HepG2 (cell line): Measurements from ENCODE around the gene NOVA2. TPM values are rescaled to one million over a fixed set of nuclear protein-coding genes. Genes with fewer than 3 reads are reported as not detected.

Experiments
- ATAC-seq: fragments of 200-7000 bp; cut with Tn5 transposase; 3 replicates; pipeline ENCODE4 v1.9.1; 2020; ENCODE audit warnings: mild to moderate bottlenecking, moderate library complexity
- BruUV-seq: library from RNA; stranded (reverse); fragments of 400-500 nt; replicated peaks from 2 replicates; lab custom pipeline; 2021; lab: Mats Ljungman, UMichigan
- CTCF ChIA-PET: fragments of 300-600 bp; formaldehyde crosslinking; extraction: SDS; loops from one replicate; lab custom pipeline; 2021; ENCODE audit warnings: low total read pairs, inconsistent platforms, low intra/inter-chr PET ratio; lab: Yijun Ruan, JAX
- POLR2A ChIA-PET: fragments of 350-600 bp; sonication (Branson Sonifier 250); formaldehyde crosslinking; loops from one replicate; lab custom pipeline; 2020; ENCODE audit warnings: antibody characterized with exemption, inconsistent platforms; lab: Yijun Ruan, JAX
- DNase-seq: peaks from one replicate; pipeline ENCODE4 v3.0.0-alpha.2; 2015; ENCODE audit warnings: low spot score
- FAIRE-seq: peaks from 3 replicates; lab custom pipeline; 2011; peaks lifted over from hg19 to GRCh38; lab: Jason Lieb, UNC
- H2AFZ ChIP-seq: one replicate; pipeline ENCODE4 v1.6.1; 2011; ENCODE audit warnings: low read length, inconsistent platforms
- H3K27ac ChIP-seq: fragments of 300-600 bp; 3 replicates; pipeline ENCODE4 v1.8.0; 2011; ENCODE audit warnings: mixed run types, mild to moderate bottlenecking, mixed read lengths, low read length, inconsistent platforms; ENCODE audit not compliant: insufficient read depth; ENCODE audit errors: extremely low read length
- H3K27me3 ChIP-seq, 2 experiments: fragments of 200-600 bp in 1 of 2; 2 replicates in 1 of 2; 3 replicates in 1 of 2; pipeline versions ENCODE4 v1.6.0 to v1.8.0; 2011; ENCODE audit warnings: low read length in 2 of 2, mild to moderate bottlenecking in 2 of 2, moderate library complexity in 2 of 2, inconsistent platforms in 1 of 2; ENCODE audit not compliant: insufficient read depth in 2 of 2, control insufficient read depth in 1 of 2
- H3K36me3 ChIP-seq, 2 experiments: fragments of 200-600 bp in 1 of 2; replicated peaks in 1 of 2; 2 replicates in 1 of 2; 3 replicates in 1 of 2; pipeline versions ENCODE4 v1.5.1 to v1.8.0; 2011; ENCODE audit warnings: low read length in 2 of 2, inconsistent platforms in 1 of 2; ENCODE audit not compliant: insufficient read depth in 2 of 2, control insufficient read depth in 1 of 2
- H3K4me1 ChIP-seq: 2 replicates; pipeline ENCODE4 v1.5.1; 2012; ENCODE audit warnings: low read length, inconsistent platforms; ENCODE audit not compliant: insufficient read depth
- H3K4me2 ChIP-seq: 2 replicates; pipeline ENCODE4 v1.6.0; 2011; ENCODE audit warnings: low read depth, low read length, inconsistent platforms
- H3K4me3 ChIP-seq, 3 experiments: fragments of 200-600 bp in 1 of 3; sonication (generic), shearing (Covaris generic) in 1 of 3; replicated peaks in 1 of 3; 2 replicates each; pipeline ENCODE4 v1.5.1; 2011 to 2016; ENCODE audit warnings: low read length in 3 of 3, inconsistent platforms in 2 of 3, low read depth in 2 of 3, mild to moderate bottlenecking in 2 of 3, control low read depth in 1 of 3, mixed read lengths in 1 of 3; ENCODE audit not compliant: insufficient read depth in 1 of 3
- H3K79me2 ChIP-seq: one replicate; pipeline ENCODE4 v1.6.1; 2011; ENCODE audit warnings: low read length, inconsistent platforms; ENCODE audit not compliant: insufficient read depth
- H3K9ac ChIP-seq: 2 replicates; pipeline ENCODE4 v1.6.0; 2011; ENCODE audit warnings: mild to moderate bottlenecking, low read depth, low read length, inconsistent platforms; ENCODE audit not compliant: insufficient read depth
- H3K9me3 ChIP-seq: 2 replicates; pipeline ENCODE4 v1.5.1; 2012; ENCODE audit warnings: mild to moderate bottlenecking, low read length
- H4K20me1 ChIP-seq: 2 replicates; pipeline ENCODE4 v1.6.0; 2011; ENCODE audit warnings: inconsistent platforms, mild to moderate bottlenecking, low read length, moderate library complexity; ENCODE audit not compliant: insufficient read depth
- ATF5 ChIP-seq: sonication (generic); formaldehyde crosslinking; IDR thresholded peaks from 2 replicates; pipeline ENCODE4 v1.4.0; 2020; ENCODE audit warnings: mild to moderate bottlenecking, low read depth, missing genetic modification reagents
- MXD3 ChIP-seq: IDR thresholded peaks from 2 replicates; pipeline ENCODE4 v1.6.1; 2016; ENCODE audit warnings: mild to moderate bottlenecking, missing biosample characterization, missing genetic modification reagents
- MZF1 ChIP-seq: sonication (generic); formaldehyde crosslinking; IDR thresholded peaks from 2 replicates; pipeline ENCODE4 v1.8.1; 2023; ENCODE audit warnings: mild to moderate bottlenecking, missing genetic modification reagents, borderline replicate concordance
- NRL ChIP-seq: sonication (generic); formaldehyde crosslinking; IDR thresholded peaks from 2 replicates; pipeline ENCODE4 v1.5.0; 2020; ENCODE audit warnings: missing genetic modification reagents, mild to moderate bottlenecking, moderate library complexity, borderline replicate concordance
- TBX2 ChIP-seq: sonication (generic); formaldehyde crosslinking; IDR thresholded peaks from 2 replicates; pipeline ENCODE4 v1.5.0; 2020; ENCODE audit warnings: missing genetic modification reagents, mild to moderate bottlenecking, borderline replicate concordance
- ZGPAT ChIP-seq: IDR thresholded peaks from 2 replicates; pipeline ENCODE4 v1.6.1; 2016; ENCODE audit warnings: mild to moderate bottlenecking
- ZNF510 ChIP-seq: sonication (generic); formaldehyde crosslinking; IDR thresholded peaks from 2 replicates; pipeline ENCODE4 v1.4.0; 2020; ENCODE audit warnings: low read depth, mild to moderate bottlenecking, missing genetic modification reagents
- WGBS: methylation state at CpG from one replicate; pipeline ENCODE4 v1.1.6; 2017; ENCODE audit warnings: low lambda C conversion rate; 5-methylcytosine and 5-hydroxymethylcytosine counted together
- in situ Hi-C: cut with HindIII; loops from 2 replicates; pipeline ENCODE4 v1.10.0; 2017; ENCODE audit warnings: low pct_unique_long_range_greater_than_20kb; ENCODE audit not compliant: extremely low pct_ligation_motif_present
- intact Hi-C: fragments of 100-400 bp; cut with micrococcal nuclease; formaldehyde crosslinking; loops from one replicate; pipeline ENCODE4 v1.10.0; 2022; ENCODE audit not compliant: unreplicated experiment
- polyA plus RNA-seq, 8 experiments: library from polyadenylated mRNA; depleted of rRNA in 3 of 8; stranded (reverse) in 7 of 8; unstranded in 1 of 8; fragments of >200 nt; fragmentation: Illumina TruSeq in 4 of 8; extraction: Trizol in 4 of 8; gene quantifications; 2 replicates each; pipeline versions ENCODE4 v1.2.1 to v1.2.3, GENCODE V29; 2011 to 2016; ENCODE audit warnings: low read depth in 4 of 8, missing spikeins in 1 of 8, mixed read lengths in 1 of 8; ENCODE audit not compliant: insufficient read depth in 1 of 8
- total RNA-seq, 5 experiments: library from RNA; depleted of rRNA; stranded (reverse); fragments of >200 nt; fragmentation: Illumina TruSeq; extraction: Trizol; gene quantifications; 2 replicates each; pipeline ENCODE4 v1.2.3, GENCODE V29; 2016; ENCODE audit warnings: low read depth in 1 of 5

The NOVA2 gene
- total and polyA plus RNA-seq, 2 of the 13 experiments (the other 11 are each of a cell fraction or from before 2014, with no cell fraction given) = not detected

GRCh38 chr19:45920458-45920857, 53.2 kb downstream of the NOVA2 start:
- ChIA-PET POLR2A (no interaction called here), CTCF (no interaction called here)
- no peak overlapping the region for H3K27ac ChIP-seq
- intact Hi-C loops (loop anchor here (10.0 kb wide), 1 partner anchor 74 kb away; the partner anchor contains the start of gene CCDC61), in situ Hi-C loops (no loop called here)
- H3K27me3 ChIP-seq = peaks cover 0 to 11% of the 10 kb centered on the region in 2 experiments; a peak in 2 of 5 replicates
- no peak overlapping the region for H2AFZ ChIP-seq
- no peaks in the 10 kb centered on the region for H3K36me3 ChIP-seq
- ATAC-seq (no peak), FAIRE-seq (no peak), DNase-seq (no peak)
- no peaks in the 10 kb centered on the region for H3K9me3 ChIP-seq
- no peak overlapping the region for H3K9ac ChIP-seq
- WGBS = 41% methylated on average over 8 of the region's 8 CpGs
- H3K4me2 ChIP-seq = peak overlapping the region; percentile 72
- H3K4me1 ChIP-seq = peaks cover 24% of the 10 kb centered on the region
- H3K4me3 ChIP-seq = peak overlapping the region in 1 of 3 experiments; percentile 37; a peak in 1 of 6 replicates
- TF ChIP-seq MXD3 = 0 out of 2 replicates have a peak, but pooled peaks have one; percentile 3
- TF ChIP-seq MZF1 = no peak
- no peak for TF ChIP-seq ATF5 (CRISPR knock-in tag)
- TF ChIP-seq ZGPAT (CRISPR knock-in tag) = no peak
- no peak for TF ChIP-seq TBX2 (CRISPR knock-in tag)
- TF ChIP-seq ZNF510 (CRISPR knock-in tag) = no peak
- no peak for TF ChIP-seq NRL
- TF ChIP-seq, all 625 proteins: peak for 1
- BruUV-seq = no TSS peak
- H4K20me1 ChIP-seq = no peaks in the 10 kb centered on the region
- H3K79me2 ChIP-seq = no peaks in the 10 kb centered on the region
